Activated effector memory CD4-positive, alpha-beta T cell treated with anti-CD3 and anti-CD28 coated beads, Interleukin-2, amount 50 U/mL, for 16 hours (primary cell): ENCODE results near the gene ARID4B.
"Not testable (repeated sequence)": the region's sequence is repeated elsewhere in the genome, so short reads cannot be mapped to it uniquely, and the experiment has no call there.

Source experiments
- DNase-seq: peaks from one replicate; pipeline ENCODE4 v3.0.0-alpha.2; 2020

Gene ARID4B

GRCh38 chr1:235159284-235159683 is 168.7 kb downstream of the ARID4B start:
- not testable (repeated sequence) for DNase-seq

GRCh38 chr1:235158680-235159079 is 169.3 kb downstream of the ARID4B start:
- DNase-seq, result no peak

- no peak for DNase-seq
These were observed 170.8 kb downstream of the ARID4B start for GRCh38 chr1:235157150-235157549.

GRCh38 chr1:235156740-235157139 is 171.2 kb downstream of the ARID4B start:
- no peak for DNase-seq

GRCh38 chr1:235156265-235156664 is 171.7 kb downstream of the ARID4B start:
- DNase-seq, result no peak

- no peak for DNase-seq
These were observed 175.7 kb downstream of the ARID4B start for GRCh38 chr1:235152235-235152634.

GRCh38 chr1:235151033-235151432 is 176.9 kb downstream of the ARID4B start:
- DNase-seq, result no peak

- no peak for DNase-seq
These were observed 178.2 kb downstream of the ARID4B start for GRCh38 chr1:235149824-235150223.

GRCh38 chr1:235147269-235147668 is 180.7 kb downstream of the ARID4B start:
- DNase-seq, result no peak

GRCh38 chr1:235145639-235146038 is 182.3 kb downstream of the ARID4B start:
- no peak for DNase-seq

- no peak for DNase-seq
These were observed 185.0 kb downstream of the ARID4B start for GRCh38 chr1:235142991-235143390.

GRCh38 chr1:235139315-235139714 is 188.7 kb downstream of the ARID4B start:
- no peak for DNase-seq

- DNase-seq, result peak; percentile 62
These were observed 189.2 kb downstream of the ARID4B start for GRCh38 chr1:235138821-235139220.

- no peak for DNase-seq
These were observed 191.9 kb downstream of the ARID4B start for GRCh38 chr1:235136111-235136510.

GRCh38 chr1:235134171-235134570 is 193.8 kb downstream of the ARID4B start:
- DNase-seq, result peak; percentile 51

- no peak for DNase-seq
These were observed 194.9 kb downstream of the ARID4B start for GRCh38 chr1:235133086-235133485.

- DNase-seq, result no peak
These were observed 196.0 kb downstream of the ARID4B start for GRCh38 chr1:235131961-235132360.

- no peak for DNase-seq
These were observed 197.2 kb downstream of the ARID4B start for GRCh38 chr1:235130766-235131270.

GRCh38 chr1:235129774-235130570 is 198.0 kb downstream of the ARID4B start:
- no peak for DNase-seq

GRCh38 chr1:235128456-235129328 is 199.3 kb downstream of the ARID4B start, which contains the start of gene TOMM20:
Gene TOMM20, minus strand, starts transcription at chr1:235128837. Its CDS starts 122 bp downstream, at chr1:235128715.
- peak; percentile 98 for DNase-seq

GRCh38 chr1:235127732-235128455 is 200.1 kb downstream of the ARID4B start:
- no peak for DNase-seq

- DNase-seq, result no peak
These were observed 200.8 kb downstream of the ARID4B start for GRCh38 chr1:235127203-235127602.

- no peak for DNase-seq
These were observed 203.3 kb downstream of the ARID4B start for GRCh38 chr1:235124665-235125064.
